Measurements from ENCODE around the gene MAFB. TPM values are rescaled to one million over a fixed set of nuclear protein-coding genes. Genes with fewer than 3 reads are reported as not detected.

MAFB gene
- total RNA-seq, 1 experiment from 2014 or later: 0.85 TPM

DNA sequence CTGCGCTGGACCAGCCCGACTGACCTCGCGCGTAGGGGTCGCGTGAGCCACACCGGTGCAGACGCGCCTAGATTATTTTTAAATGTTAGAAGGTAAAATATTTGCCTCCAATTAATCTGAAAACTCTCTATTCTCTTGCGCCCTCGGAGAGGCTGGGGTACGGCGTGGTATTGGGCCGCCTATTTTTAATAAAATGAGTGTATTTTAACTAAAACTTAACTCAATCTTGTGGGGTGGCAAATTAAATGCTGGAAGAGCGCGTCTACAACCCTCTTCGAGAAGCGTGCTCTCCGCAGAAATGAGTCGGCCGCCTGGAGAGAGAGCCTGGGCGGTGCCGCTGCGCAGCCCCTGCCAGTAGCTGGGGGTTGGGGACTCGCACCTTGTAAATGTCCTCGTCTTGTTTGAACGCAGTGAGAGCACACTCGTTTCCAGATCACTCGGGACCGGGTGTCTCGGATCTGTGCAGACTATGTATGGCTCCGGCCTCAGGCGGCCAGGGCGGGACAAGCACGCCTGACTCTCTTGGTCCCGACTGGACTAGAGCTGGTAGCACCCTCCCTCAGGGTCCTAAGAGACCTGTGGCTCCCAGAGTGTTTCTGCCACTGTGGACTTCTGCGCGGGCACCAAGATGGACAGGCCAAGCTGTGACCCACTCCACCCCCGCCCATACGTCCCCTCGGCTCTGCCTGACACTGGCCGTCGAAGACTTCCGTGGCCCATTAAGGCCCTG, 2.0 kb upstream of the MAFB start:
- Histone ChIP-seq H4K20me1 (ENCODE audit: control insufficient read depth, insufficient read depth, insufficient read length) (no peaks in the 10 kb centered on the region), H3K4ac (ENCODE audit: low read depth, low read length) (no peak overlapping the region), H4K8ac (replicated peaks; ENCODE audit: insufficient read length, low read depth, low read length) (no peak overlapping the region), H4K91ac (ENCODE audit: insufficient read length, low read depth, low read length) (no peak overlapping the region), H2AFZ (ENCODE audit: low read length) (no peak overlapping the region), H3T11ph (ENCODE audit: low read length) (no peak overlapping the region), H3K27me3 (ENCODE audit: insufficient read depth, low read length) (peaks cover 81% of the 10 kb centered on the region), H3K9ac (ENCODE audit: extremely low read depth, insufficient read length, low read length) (no peak overlapping the region), H3K79me2 (ENCODE audit: insufficient read depth, low read length) (no peaks in the 10 kb centered on the region), H4K5ac (ENCODE audit: insufficient read length, low read depth, low read length) (no peak overlapping the region), H2AK5ac (ENCODE audit: insufficient read length, low read length) (no peak overlapping the region), H2BK20ac (ENCODE audit: low read depth, low read length, poor library complexity, severe bottlenecking) (no peak overlapping the region), H3K56ac (ENCODE audit: insufficient read length, low read depth, low read length) (no peak overlapping the region), H3K18ac (ENCODE audit: insufficient read length, low read depth, low read length) (no peak overlapping the region), H3K23me2 (ENCODE audit: insufficient read length, low read depth, low read length, poor library complexity, severe bottlenecking) (peaks cover 17% of the 10 kb centered on the region), H3K9me3 (ENCODE audit: control insufficient read depth, low read depth, low read length) (no peaks in the 10 kb centered on the region), H3K14ac (ENCODE audit: insufficient read depth, low read length) (no peak overlapping the region), H3K23ac (ENCODE audit: insufficient read length, low read depth, low read length) (no peak overlapping the region), H3K27ac (ENCODE audit: insufficient read length, low read depth, low read length) (no peak overlapping the region), H3K79me1 (ENCODE audit: insufficient read depth, low read depth, low read length, poor library complexity, severe bottlenecking) (no peaks in the 10 kb centered on the region), H3K4me1 (ENCODE audit: insufficient read depth, low read length) (no peaks in the 10 kb centered on the region), H2BK5ac (ENCODE audit: insufficient read length, low read length) (no peak overlapping the region), H2BK120ac (ENCODE audit: low read depth, low read length, poor library complexity, severe bottlenecking) (no peak overlapping the region), H2BK12ac (ENCODE audit: insufficient read length, low read depth, low read length) (no peak overlapping the region), H2BK15ac (ENCODE audit: low read depth, low read length) (no peak overlapping the region), H3K4me2 (ENCODE audit: insufficient read depth, insufficient read length, low read length) (peak overlapping the region; percentile 62)
- H3K36me3 Mint-ChIP-seq (ENCODE audit: insufficient read depth in 1 of 3, low read depth in 3 of 3): peaks cover 0 to 3% (median 0%) of the 10 kb centered on the region in 3 experiments; a peak in 1 of 7 replicates
- H3K9me3 Mint-ChIP-seq: peaks cover 2 to 5% of the 10 kb centered on the region in 2 experiments; a peak in 4 of 5 replicates
- H3K4me3 Mint-ChIP-seq: peak overlapping the region; percentile 63 to 89
- WGBS (ENCODE audit: extremely low coverage, insufficient read length, low lambda C conversion rate): no CpG with 5 or more reads among the region's 45 CpGs
- H3K27me3 Mint-ChIP-seq (ENCODE audit: low read depth): peaks cover 96% of the 10 kb centered on the region
- peak; percentile 32 for DNase-seq
- H3K27ac Mint-ChIP-seq: no peak overlapping the region
- TF ChIP-seq, protein P1, sequence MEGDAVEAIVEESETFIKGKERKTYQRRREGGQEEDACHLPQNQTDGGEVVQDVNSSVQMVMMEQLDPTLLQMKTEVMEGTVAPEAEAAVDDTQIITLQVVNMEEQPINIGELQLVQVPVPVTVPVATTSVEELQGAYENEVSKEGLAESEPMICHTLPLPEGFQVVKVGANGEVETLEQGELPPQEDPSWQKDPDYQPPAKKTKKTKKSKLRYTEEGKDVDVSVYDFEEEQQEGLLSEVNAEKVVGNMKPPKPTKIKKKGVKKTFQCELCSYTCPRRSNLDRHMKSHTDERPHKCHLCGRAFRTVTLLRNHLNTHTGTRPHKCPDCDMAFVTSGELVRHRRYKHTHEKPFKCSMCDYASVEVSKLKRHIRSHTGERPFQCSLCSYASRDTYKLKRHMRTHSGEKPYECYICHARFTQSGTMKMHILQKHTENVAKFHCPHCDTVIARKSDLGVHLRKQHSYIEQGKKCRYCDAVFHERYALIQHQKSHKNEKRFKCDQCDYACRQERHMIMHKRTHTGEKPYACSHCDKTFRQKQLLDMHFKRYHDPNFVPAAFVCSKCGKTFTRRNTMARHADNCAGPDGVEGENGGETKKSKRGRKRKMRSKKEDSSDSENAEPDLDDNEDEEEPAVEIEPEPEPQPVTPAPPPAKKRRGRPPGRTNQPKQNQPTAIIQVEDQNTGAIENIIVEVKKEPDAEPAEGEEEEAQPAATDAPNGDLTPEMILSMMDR (conservative IDR thresholded peaks at IDR 0.05): no peak
- H3K4me1 Mint-ChIP-seq: peaks cover 35 to 46% of the 10 kb centered on the region in 2 experiments
